Right lung (tissue), 10 donors: ENCODE results near the gene LEUTX. TPM values are rescaled to one million over a fixed set of nuclear protein-coding genes. Genes with fewer than 3 reads are reported as not detected.
"Not testable (repeated sequence)": the region's sequence is repeated elsewhere in the genome, so short reads cannot be mapped to it uniquely, and the experiment has no call there.

Experiments
- DNase-seq, 2 donors: peaks; one replicate each; pipeline ENCODE4 v3.0.0-alpha.2; 2013
- long read RNA-seq, 8 donors: transcript quantifications; one replicate each; lab custom pipeline, GENCODE V29; 2026
- polyA plus RNA-seq, 5 donors: library from polyadenylated mRNA; unstranded; fragments of 120-200 nt; gene quantifications; one replicate each; pipeline versions ENCODE4 v1.2.1 to v1.2.3, GENCODE V29; 2013; ENCODE audit warnings: inconsistent platforms in 1 of 5, low replicate concordance in 1 of 5; ENCODE audit not compliant: insufficient read length in 5 of 5, insufficient read depth in 1 of 5

Gene LEUTX
- not detected for polyA plus RNA-seq
- long read RNA-seq, donor 1, partial matches to known transcripts, result 708 of 961 reads
- long read RNA-seq, donor 1, other reads (novel, unspliced or antisense), result 253 of 961 reads
- long read RNA-seq, donor 2, result 0 reads
- long read RNA-seq, donor 3, result 0 reads
- long read RNA-seq, donor 4, result 0 reads
- long read RNA-seq, donor 5, result 0 reads
- long read RNA-seq, donor 6, result 0 reads
- long read RNA-seq, donor 7, result 0 reads
- long read RNA-seq, donor 8, result 0 reads

- no peak for DNase-seq
Observed at GRCh38 chr19:39778763-39779162, at the start of gene LEUTX. Gene LEUTX, plus strand, starts transcription at chr19:39778854. Its CDS starts 67 bp downstream, at chr19:39778921.

DNA sequence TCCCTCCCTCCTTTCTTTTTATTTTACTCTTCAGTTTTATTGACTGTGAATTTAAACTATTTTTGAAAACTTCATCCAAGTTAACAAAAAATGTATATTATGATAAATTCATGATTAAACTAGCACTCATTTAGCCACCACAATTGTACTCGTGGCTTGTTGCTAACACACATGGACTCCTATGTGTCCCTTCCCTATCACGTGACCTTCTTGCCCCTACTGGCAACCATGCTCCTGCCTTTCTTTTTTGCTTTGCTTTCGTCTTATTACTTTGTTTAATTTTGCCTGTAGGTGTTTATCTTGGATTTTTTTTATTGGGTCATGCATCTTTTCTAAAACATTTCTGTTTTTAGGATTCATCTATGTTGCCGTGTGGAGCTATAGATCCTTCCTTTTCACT is 49.1 kb upstream of the LEUTX start:
- no peak for DNase-seq

GRCh38 chr19:39731685-39732084 is 47.0 kb upstream of the LEUTX start:
- no peak for DNase-seq

GRCh38 chr19:39733841-39734240 is 44.8 kb upstream of the LEUTX start:
- no peak for DNase-seq

- DNase-seq, result no peak
Observed at GRCh38 chr19:39735688-39736087, 43.0 kb upstream of the LEUTX start.

GRCh38 chr19:39736088-39736487 is 42.6 kb upstream of the LEUTX start:
- DNase-seq, result no peak

GRCh38 chr19:39737351-39737750 is 41.3 kb upstream of the LEUTX start:
- DNase-seq, result no peak

DNA sequence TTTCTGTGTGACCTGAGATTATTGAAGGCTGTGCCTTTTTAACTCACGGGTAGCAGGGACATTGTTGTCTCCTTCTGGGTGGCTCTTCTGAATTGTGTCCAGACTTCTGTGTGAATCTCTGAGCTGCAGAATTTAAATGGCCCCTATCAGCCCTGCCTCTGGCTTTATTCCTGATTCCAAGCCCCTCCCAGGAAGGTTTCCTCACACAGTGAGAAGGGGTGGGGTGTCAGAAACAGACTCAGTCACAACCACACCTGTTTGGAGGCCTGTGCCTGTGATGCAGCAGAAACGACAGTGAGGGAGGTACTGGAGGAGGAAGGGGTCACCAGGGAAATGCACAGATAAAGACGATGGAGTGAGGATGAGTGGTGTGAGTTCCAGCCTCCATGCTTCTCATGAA is 40.8 kb upstream of the LEUTX start, which contains the start of gene CLC:
CLC (minus strand) TSS at position 139 of the 400 bp plus-strand sequence; CDS start at position 62, 77 bp downstream.
- no peak for DNase-seq

- DNase-seq, result no peak
Observed at GRCh38 chr19:39738814-39739213, 39.8 kb upstream of the LEUTX start.

DNA sequence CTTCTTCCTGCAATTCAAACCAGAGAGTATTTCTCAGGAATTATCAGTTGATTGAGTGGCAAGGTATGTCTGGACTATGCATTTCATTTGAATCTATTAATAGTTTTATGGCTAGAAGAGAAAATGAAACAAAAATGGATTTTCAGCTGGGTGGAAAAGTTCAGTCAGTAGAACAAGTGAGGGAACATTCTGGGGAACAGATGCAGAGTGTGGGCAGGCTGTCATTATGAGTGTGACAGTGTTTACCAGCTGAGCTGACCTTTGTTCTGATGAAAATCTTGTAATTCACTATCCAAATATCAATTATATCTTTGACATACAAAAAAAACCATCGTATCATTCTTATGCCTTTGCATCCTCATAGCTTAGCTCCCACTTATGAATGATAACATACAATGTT is 38.3 kb upstream of the LEUTX start:
- DNase-seq, result no peak

DNA sequence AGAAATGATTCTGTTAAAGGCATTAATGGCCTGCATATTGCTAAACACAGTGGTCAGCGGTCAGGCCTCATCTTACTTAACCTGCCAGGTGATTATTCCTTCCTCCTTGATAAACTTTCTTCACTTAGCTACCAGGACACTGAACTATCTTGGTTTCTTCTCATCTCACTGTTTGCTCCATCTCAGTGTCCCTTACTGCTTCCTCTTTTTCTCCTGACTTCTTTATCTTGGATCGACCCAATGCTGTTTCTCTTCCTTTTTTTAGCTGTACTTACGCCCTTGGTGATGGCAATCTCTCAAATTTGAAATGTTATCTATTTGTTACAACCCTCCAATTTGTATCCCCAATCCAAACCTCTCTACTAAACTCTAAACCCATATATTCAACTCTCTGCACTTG is 33.0 kb upstream of the LEUTX start:
- no peak for DNase-seq

DNA sequence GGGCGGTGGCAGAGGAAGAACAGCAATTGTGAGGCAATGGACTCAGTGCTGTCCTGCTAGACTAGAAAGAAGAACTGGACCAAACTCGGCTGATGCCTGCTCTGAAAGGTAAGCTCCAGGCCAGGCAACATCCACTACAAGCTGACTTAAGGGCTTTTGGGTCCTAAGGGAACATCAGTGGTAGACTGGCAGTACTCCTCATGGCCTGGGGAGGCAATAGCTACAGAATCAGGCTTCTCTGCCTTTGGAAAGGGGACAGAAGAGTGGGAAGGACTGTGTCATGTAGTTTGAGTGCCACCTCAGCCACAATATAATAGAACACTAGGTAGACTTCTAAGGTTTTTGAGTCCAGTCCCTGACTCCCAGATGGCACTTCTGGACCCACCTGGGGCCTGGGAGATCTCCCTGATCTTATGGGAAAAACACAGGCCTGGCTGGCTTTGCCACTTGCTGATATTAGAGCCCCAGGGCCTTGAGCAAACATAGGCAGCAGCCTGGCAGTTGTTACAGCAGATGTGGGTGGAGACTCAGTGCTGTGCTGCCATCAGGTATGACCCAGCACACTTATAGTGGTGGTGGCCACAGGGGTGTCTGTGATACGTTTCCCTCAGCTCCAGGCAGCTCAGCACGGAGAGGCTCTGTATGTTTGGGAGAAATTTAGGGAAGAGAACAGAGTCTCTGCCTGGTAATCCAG is 31.7 kb upstream of the LEUTX start:
- no peak for DNase-seq

DNA sequence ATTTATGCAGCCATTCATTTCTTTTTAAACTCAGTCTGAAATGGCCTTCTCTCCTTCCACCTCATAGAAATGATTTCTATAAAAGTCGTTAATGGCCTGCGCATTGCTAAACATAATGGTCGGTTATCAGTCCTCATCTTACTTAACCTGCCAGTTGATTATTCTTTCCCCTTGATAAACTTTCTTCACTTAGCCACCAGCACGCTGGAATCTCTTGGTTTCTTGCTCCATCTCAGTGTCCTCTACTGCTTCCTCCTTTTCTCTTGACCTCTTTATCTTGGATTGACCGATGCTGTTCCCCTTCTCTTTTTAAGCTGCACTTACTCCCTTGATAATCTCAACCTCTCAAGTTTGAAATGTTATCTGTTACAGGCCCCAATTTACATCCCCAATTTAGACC is 28.7 kb upstream of the LEUTX start:
- no peak for DNase-seq

DNA sequence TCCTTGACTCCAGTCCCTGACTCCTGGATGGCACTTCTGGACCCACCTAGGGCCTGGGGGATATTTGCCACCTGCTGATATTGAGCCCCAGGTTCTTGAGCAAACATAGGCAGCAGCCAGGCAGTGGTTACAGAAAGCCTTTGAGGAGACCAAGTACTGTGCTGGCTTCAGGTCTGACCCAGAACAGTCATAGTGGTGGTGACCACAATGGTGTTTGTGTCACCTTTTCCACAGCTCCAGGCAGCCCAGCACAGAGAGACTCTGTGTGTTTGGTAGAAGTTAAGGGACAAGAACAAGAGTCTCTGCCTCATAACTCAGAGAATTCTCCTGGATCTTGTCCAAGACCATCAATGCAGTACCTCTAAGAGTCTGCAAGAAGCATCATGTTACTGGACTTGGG is 26.3 kb upstream of the LEUTX start:
- DNase-seq, result no peak

- no peak for DNase-seq
Observed at GRCh38 chr19:39752795-39753194, 25.9 kb upstream of the LEUTX start.

DNA sequence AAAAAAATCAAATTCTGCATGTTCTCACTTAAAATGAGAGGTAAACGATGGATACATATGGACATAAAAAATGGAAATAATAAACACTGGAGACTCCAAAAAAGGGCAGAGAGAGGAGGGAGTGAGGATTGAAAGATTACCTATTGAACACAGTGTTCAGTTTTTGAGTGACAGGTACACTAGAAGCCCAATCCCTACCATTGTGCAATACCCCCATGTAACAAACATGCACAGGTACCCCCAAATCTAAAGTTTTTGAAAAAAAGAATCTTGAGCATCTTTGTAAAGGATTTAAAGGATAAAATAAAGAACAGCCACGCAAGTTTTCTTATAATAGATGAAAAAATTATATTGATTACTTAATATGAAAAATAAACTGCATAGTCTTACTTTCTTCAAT is 24.1 kb upstream of the LEUTX start:
- DNase-seq, result no peak

DNA sequence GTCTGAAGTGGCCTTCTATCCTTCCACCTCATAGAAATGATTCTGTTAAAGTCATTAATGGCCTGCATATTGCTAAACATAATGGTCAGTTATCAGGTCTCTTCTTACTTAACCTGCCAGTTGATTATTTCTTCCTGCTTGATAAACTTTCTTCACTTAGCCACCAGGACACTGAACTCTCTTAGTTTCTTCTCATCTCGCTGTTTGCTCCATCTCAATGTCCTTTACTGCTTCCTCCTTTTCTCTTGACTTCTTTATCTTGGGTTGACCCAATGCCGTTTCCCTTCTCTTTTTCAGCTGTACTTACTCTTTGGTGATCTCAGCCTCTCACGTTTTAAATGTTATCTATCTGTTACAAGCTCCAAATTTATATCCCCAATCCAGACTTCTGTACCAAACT is 23.7 kb upstream of the LEUTX start:
- no peak for DNase-seq

GRCh38 chr19:39759457-39760184 is 19.0 kb upstream of the LEUTX start:
- DNase-seq, result no peak

- DNase-seq, result not testable (repeated sequence)
Observed at GRCh38 chr19:39761851-39762250, 16.8 kb upstream of the LEUTX start.

DNA sequence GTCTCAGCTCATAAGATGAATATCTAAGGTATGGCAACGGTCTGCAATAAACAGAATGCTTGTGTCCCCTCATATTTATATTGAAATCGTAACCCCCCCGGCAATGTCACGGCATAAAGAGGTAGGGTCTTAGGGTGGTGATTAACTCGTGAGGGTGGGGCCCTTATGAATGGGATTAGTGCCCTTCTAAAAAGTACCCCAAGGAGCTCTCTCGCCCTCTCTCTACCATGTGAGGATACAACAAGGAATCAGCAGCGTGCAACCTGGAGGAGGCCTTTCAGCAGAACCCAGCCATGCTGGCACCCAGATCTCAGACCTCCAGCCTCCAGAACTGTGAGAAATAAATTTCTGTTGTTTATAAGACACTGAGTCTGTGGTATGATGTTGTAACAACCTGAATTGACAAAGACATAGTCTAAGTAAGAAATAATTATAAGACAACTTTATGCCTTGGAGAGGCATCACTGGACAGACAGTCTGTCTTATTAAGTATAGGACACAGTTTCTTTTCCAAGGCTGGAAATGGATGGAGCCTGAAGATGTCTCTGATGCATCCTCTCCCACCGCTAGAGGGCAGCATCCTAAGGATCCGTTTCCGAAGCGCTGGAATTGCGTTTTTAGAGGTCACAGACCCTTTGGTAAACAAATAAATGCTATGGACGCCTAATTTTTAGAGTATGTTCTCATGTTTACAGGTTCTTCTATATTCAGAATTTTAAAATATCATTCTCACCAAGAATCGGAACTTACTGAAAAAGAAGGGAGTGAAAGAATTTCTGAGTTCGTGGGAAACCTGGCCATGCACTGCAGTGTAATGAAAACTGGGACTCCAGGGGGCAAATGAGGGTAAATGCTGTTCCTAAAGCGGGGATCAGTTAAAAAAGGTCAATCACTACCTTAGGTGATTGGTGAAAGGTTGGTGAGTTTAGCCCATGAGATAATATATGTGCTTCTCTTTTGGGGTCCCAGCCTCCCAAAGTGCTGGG is 13.3 kb upstream of the LEUTX start:
- DNase-seq, result peak in 1 of 2 donors; percentile 4

DNA sequence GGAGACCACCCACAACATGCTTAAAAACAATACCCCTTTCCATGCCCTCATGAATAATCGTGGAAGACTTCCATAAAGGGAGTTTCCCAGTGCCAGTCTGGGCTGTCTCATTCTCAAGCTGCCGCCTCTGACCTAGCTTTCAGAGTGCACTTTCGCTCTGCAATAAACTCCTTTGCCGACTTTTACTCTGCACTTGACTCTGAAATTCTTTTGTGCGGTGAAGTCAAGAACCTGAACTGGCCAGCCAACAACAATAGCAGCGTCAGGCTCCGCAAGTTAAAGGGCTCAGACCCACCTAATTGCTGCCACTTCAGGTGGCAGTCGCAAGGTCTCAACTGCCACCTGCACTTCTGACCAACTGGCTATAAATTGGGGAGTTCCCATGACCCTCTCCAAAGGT is 10.3 kb upstream of the LEUTX start:
- no peak for DNase-seq

DNA sequence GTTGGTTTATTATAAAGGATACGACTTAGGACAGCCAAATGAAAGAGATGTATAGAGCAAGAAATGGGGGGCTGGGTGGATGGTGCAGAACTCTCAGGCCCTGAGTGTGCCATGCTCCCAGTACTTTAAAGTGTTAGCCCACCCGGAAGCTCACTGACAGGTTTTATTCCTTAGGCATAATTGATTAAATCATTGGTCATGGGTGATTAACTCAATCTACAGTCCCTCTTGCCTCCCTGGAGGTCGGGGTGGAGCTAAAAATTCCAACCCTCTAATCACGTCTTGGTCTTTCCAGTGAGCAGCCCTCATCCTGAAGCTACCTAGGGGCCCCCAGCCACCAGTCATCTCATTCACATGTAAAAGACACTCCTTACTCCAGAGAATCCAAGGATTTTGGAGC is 9.9 kb upstream of the LEUTX start:
- DNase-seq, result no peak
